Measurements from ENCODE around the gene RFC2.

DNA sequence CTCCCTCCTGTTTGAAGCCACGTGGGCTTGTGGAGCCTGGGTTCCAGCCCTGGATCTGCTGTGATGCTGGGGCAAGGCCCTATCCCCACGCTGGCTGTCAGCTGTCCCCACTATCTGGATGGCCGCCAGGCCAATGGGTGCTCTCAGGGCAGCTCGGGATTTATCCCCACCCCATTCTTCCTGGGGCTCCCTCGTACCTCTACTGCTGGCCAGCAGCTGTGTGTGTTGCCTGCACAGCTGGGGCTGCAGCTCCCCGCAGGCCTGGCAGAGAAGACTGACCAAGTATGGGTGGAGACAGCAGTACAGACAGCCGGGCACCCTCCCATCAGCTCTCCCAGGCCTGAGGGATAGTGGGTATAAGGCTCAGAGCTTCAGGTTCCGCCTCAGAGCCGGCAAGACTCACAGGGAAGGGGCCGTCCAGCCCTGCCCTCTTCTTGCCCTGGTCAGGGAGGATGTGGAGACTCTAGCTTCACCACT, 48.6 kb upstream of the RFC2 start:
- TF ChIP-seq EZH2 (IDR thresholded peaks at IDR 0.05; ENCODE audit: borderline replicate concordance, low read depth, low read length, severe bottlenecking) = no peak
- TF ChIP-seq, protein P1, sequence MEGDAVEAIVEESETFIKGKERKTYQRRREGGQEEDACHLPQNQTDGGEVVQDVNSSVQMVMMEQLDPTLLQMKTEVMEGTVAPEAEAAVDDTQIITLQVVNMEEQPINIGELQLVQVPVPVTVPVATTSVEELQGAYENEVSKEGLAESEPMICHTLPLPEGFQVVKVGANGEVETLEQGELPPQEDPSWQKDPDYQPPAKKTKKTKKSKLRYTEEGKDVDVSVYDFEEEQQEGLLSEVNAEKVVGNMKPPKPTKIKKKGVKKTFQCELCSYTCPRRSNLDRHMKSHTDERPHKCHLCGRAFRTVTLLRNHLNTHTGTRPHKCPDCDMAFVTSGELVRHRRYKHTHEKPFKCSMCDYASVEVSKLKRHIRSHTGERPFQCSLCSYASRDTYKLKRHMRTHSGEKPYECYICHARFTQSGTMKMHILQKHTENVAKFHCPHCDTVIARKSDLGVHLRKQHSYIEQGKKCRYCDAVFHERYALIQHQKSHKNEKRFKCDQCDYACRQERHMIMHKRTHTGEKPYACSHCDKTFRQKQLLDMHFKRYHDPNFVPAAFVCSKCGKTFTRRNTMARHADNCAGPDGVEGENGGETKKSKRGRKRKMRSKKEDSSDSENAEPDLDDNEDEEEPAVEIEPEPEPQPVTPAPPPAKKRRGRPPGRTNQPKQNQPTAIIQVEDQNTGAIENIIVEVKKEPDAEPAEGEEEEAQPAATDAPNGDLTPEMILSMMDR (IDR thresholded peaks at IDR 0.05; ENCODE audit: borderline replicate concordance, extremely low read depth, low read length, poor library complexity, severe bottlenecking) = no peak

Measured in DND-41 (cell line).